Uterus (tissue), 2 donors: Measurements from ENCODE around the gene DNASE1L3.

ENCODE experiments used
- POLR2A ChIP-seq, 2 donors: fragments of 450-650 bp; IDR thresholded peaks; one replicate each; pipeline ENCODE4 v1.6.1; 2016; ENCODE audit warnings: antibody characterized with exemption in 2 of 2, mild to moderate bottlenecking in 1 of 2, moderate library complexity in 1 of 2
- TF ChIP-seq, protein P1 (sequence below), 4 experiments: fragments of 200-600 bp in 2 of 4; fragments of 450-650 bp in 2 of 4; sonication (generic) in 2 of 4; IDR thresholded peaks; one replicate each; pipeline ENCODE4 v1.5.1; 2016 to 2019; ENCODE audit warnings: antibody characterized with exemption in 4 of 4, mild to moderate bottlenecking in 2 of 4, moderate library complexity in 1 of 4

DNA sequence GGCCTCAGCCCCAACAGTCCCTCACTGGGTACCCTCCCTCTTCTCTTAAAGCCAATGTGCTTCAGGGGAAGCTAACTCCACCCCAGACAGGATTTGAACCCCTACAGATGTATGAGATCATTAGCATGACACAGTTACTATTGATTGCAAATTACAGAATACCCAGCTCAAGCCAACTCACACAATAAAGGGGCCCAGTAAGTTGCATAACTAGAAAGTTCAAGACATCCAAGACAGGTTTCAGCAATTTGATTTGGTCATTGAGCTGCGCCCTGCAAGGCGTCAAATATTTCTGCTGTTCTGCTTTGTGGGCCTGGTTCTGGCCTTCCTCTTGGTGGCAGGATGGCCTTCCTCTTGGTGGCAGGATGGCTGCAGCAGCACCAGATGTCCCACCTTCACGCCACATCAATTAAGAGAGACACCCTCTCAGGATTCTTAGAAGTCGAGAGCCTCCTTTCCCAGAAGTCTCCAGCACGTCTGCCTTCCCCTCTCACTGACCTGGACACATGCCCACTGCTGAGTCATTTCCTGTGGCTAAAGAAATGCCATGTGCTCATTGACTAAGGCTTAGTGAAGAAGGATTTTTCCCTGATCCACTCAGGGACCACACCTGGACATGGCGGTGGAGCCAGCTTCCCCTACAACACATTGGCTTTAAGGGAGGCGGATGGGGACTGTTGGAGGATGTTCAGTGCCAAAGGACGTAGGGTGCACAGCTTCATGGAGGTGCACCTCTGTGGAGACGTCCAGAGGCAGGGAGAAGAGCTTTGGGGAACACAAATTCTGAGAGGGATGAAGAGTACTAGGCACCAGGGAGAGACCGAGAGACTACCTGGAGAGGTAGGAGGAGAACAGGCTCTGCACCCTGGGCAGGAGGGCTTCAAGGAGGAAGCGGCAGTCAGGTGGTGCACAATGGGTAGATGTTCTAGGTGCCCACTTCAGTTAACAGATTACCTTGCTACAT lies 49.1 kb downstream of the DNASE1L3 start:
- TF ChIP-seq, protein P1, sequence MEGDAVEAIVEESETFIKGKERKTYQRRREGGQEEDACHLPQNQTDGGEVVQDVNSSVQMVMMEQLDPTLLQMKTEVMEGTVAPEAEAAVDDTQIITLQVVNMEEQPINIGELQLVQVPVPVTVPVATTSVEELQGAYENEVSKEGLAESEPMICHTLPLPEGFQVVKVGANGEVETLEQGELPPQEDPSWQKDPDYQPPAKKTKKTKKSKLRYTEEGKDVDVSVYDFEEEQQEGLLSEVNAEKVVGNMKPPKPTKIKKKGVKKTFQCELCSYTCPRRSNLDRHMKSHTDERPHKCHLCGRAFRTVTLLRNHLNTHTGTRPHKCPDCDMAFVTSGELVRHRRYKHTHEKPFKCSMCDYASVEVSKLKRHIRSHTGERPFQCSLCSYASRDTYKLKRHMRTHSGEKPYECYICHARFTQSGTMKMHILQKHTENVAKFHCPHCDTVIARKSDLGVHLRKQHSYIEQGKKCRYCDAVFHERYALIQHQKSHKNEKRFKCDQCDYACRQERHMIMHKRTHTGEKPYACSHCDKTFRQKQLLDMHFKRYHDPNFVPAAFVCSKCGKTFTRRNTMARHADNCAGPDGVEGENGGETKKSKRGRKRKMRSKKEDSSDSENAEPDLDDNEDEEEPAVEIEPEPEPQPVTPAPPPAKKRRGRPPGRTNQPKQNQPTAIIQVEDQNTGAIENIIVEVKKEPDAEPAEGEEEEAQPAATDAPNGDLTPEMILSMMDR (IDR thresholded peaks at IDR 0.05): no peak
- no peak for TF ChIP-seq POLR2A (IDR thresholded peaks at IDR 0.05)
